Upper lobe of left lung (tissue), 6 donors: ENCODE results near the gene ANKRD42. TPM values are rescaled to one million over a fixed set of nuclear protein-coding genes. Genes with fewer than 3 reads are reported as not detected.
"Not testable (repeated sequence)": the region's sequence is repeated elsewhere in the genome, so short reads cannot be mapped to it uniquely, and the experiment has no call there.

Experiments used
- ATAC-seq, 2 donors: fragments of 200-7000 bp; cut with Tn5 transposase; one replicate each; pipeline ENCODE4 v1.9.1; 2022; ENCODE audit warnings: mild to moderate bottlenecking in 2 of 2, moderate library complexity in 2 of 2; ENCODE audit not compliant: low FRiP score in 2 of 2
- DNase-seq, 2 donors: peaks; one replicate each; pipeline ENCODE4 v3.0.0-alpha.2; 2019 to 2020
- H3K27ac ChIP-seq, 4 donors: fragments of 200-600 bp; sonication (generic); one replicate each; pipeline ENCODE4 v1.5.1; 2016 to 2019
- H3K27me3 ChIP-seq, 4 donors: fragments of 200-600 bp; sonication (generic); one replicate each; pipeline ENCODE4 v1.5.1; 2017 to 2019
- H3K36me3 ChIP-seq, 4 donors: fragments of 200-600 bp; sonication (generic); one replicate each; pipeline ENCODE4 v1.5.1; 2016 to 2019
- H3K4me1 ChIP-seq, 4 donors: fragments of 200-600 bp; sonication (generic); one replicate each; pipeline ENCODE4 v1.5.1; 2018 to 2019
- H3K4me3 ChIP-seq, 4 donors: fragments of 200-600 bp; sonication (generic); one replicate each; pipeline ENCODE4 v1.5.1; 2017 to 2019; ENCODE audit warnings: mild to moderate bottlenecking in 2 of 4, moderate library complexity in 1 of 4
- H3K9me3 ChIP-seq, 4 donors: fragments of 200-600 bp; sonication (generic); one replicate each; pipeline ENCODE4 v1.5.1; 2018 to 2019
- EP300 ChIP-seq, 4 donors: sonication (generic); formaldehyde crosslinking; IDR thresholded peaks; one replicate each; pipeline ENCODE4 v1.5.1; 2017; ENCODE audit warnings: antibody characterized with exemption in 4 of 4, control low read depth in 2 of 4
- POLR2A ChIP-seq, 4 donors: fragments of 450-650 bp; IDR thresholded peaks; one replicate each; pipeline ENCODE4 v1.5.1; 2016 to 2017; ENCODE audit warnings: antibody characterized with exemption in 4 of 4, mild to moderate bottlenecking in 2 of 4
- POLR2AphosphoS5 ChIP-seq, 2 donors: sonication (generic); formaldehyde crosslinking; IDR thresholded peaks; one replicate each; pipeline ENCODE4 v1.5.1; 2017; ENCODE audit warnings: antibody characterized with exemption in 2 of 2
- WGBS, 2 donors: methylation state at CpG; one replicate each; pipeline ENCODE4 v1.1.5; 2017 to 2018; 5-methylcytosine and 5-hydroxymethylcytosine counted together
- total RNA-seq, 6 donors: library from RNA; depleted of rRNA in 4 of 6; stranded (reverse); fragments of >200 nt in 4 of 6; gene quantifications; one replicate each; pipeline versions ENCODE4 v1.1.0 to v1.2.1, GENCODE V29; 2016 to 2021
- TF ChIP-seq, protein P1 (sequence below), 6 experiments: fragments of 450-650 bp in 4 of 6; fragments of 200-600 bp in 2 of 6; sonication (generic) in 2 of 6; IDR thresholded peaks; one replicate each; pipeline ENCODE4 v1.5.1; 2016 to 2019; ENCODE audit warnings: antibody characterized with exemption in 6 of 6
- donor health status: DM: no; HTN: no; CAD: no; lungs with moderate emphysema.
- donor health status: DM: no; HTN: yes; CAD: no; lungs with severe emphysema.

ANKRD42 gene
- total RNA-seq, 6 donors from 2014 or later, result 11.1 to 30.4 (median 15.4) TPM

DNA sequence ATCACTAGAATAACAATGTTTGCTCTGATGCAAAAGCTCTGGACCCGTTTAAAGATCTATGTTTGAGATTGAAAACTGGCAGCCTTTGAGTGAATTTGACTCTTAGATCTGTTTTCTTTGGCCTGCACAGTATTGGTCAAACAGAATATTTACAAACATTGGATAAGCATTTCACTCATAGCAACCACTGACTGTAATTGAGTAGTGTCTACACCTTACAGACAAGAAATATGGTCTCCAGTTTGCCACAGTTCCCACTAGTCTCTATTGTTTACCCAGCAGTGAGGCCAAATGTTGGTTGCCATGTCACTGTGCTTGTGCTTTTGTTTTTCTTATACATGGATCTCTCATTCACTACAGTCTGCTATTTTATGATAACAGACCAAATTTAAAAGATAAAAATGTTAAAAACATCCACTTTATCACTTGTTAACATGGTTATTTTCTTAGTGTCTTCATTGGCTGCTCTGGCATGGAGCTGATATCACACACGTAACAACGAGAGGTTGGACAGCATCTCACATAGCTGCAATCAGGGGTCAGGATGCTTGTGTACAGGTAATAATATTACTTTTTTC is 12.2 kb downstream of the ANKRD42 start:
- no peaks in the 10 kb centered on the region for H3K9me3 ChIP-seq
- no peak overlapping the region for H3K4me3 ChIP-seq
- 85 to 92% methylated on average over 3 of the region's 3 CpGs for WGBS, 2 donors
- DNase-seq (no peak), ATAC-seq (no peak)
- TF ChIP-seq, protein P1, sequence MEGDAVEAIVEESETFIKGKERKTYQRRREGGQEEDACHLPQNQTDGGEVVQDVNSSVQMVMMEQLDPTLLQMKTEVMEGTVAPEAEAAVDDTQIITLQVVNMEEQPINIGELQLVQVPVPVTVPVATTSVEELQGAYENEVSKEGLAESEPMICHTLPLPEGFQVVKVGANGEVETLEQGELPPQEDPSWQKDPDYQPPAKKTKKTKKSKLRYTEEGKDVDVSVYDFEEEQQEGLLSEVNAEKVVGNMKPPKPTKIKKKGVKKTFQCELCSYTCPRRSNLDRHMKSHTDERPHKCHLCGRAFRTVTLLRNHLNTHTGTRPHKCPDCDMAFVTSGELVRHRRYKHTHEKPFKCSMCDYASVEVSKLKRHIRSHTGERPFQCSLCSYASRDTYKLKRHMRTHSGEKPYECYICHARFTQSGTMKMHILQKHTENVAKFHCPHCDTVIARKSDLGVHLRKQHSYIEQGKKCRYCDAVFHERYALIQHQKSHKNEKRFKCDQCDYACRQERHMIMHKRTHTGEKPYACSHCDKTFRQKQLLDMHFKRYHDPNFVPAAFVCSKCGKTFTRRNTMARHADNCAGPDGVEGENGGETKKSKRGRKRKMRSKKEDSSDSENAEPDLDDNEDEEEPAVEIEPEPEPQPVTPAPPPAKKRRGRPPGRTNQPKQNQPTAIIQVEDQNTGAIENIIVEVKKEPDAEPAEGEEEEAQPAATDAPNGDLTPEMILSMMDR (IDR thresholded peaks at IDR 0.05), result no peak
- TF ChIP-seq EP300 (IDR thresholded peaks at IDR 0.05) (no peak), POLR2A (IDR thresholded peaks at IDR 0.05) (no peak), POLR2AphosphoS5 (IDR thresholded peaks at IDR 0.05) (no peak)
- H3K27me3 ChIP-seq, result no peaks in the 10 kb centered on the region
- no peaks in the 10 kb centered on the region for H3K4me1 ChIP-seq
- H3K27ac ChIP-seq, result no peak overlapping the region
- peaks cover 0 to 23% (median 6%) of the 10 kb centered on the region in 4 donors for H3K36me3 ChIP-seq

DNA sequence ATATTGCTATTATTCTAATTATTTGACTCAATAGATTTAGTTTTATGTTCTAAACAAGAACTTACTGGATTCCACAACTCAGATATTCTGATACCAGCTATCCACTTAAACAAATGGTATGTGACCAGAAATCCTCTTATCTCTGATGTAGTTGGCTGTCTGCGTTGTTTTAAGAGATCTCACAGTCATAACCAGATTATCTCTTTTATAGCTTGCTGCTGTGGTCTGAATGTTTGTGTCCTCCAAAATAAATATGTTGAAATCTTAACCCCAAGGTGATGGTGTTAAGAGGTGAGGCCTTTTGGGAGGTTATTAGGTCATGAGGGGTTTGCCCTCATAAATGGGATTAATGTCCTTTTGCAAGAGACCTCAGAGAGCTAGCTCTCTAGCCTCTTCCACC is 12.7 kb downstream of the ANKRD42 start:
- 77 to 91% methylated on average over 1 of the region's 1 CpG for WGBS, 2 donors

DNA sequence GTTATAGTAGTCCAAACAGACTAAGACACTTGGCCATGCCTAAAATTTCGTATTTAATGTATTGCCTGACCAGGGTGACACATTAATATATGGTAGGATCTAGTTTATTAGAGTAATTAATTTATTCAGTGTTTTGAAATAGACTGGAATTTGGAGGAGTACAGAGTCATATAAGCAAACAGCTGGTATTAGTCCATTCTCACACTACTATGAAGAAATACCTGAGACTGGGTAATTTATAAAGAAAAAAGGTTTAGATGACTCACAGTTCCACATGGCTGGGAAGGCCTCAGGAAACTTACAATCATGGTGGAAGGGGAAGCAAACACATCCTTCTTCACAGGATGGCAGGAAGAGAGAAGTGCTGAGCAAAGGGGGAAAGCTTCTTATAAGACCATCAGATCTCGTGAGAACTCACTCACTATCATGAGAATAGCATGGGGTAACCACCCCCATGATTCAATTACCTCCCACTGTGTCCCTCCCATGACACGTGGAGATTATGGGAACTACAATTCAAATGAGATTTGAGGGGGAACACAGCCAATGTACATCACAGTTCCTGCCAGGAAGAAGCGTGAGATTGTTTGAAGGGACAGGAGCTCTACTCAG is 13.4 kb downstream of the ANKRD42 start:
- H3K4me3 ChIP-seq, H3K9me3 ChIP-seq, H3K27me3 ChIP-seq, ATAC-seq, DNase-seq, H3K4me1 ChIP-seq, H3K27ac ChIP-seq: not testable (repeated sequence)
- peaks cover 0 to 27% (median 6%) of the 10 kb centered on the region in 4 donors for H3K36me3 ChIP-seq
- 63 to 71% methylated on average over 4 of the region's 4 CpGs for WGBS, 2 donors

More for the DNA sequence above, 12.7 kb downstream of the ANKRD42 start:
- no peak for DNase-seq
- ATAC-seq, result no peak
- Histone ChIP-seq H3K27me3 (no peaks in the 10 kb centered on the region), H3K9me3 (no peaks in the 10 kb centered on the region), H3K36me3 (peaks cover 0 to 24% (median 6%) of the 10 kb centered on the region in 4 donors), H3K4me3 (no peak overlapping the region), H3K27ac (no peak overlapping the region), H3K4me1 (no peaks in the 10 kb centered on the region)
- no peak for TF ChIP-seq POLR2AphosphoS5 (IDR thresholded peaks at IDR 0.05)
- no peak for TF ChIP-seq POLR2A (IDR thresholded peaks at IDR 0.05)
- TF ChIP-seq, protein P1 (IDR thresholded peaks at IDR 0.05), result no peak
- no peak for TF ChIP-seq EP300 (IDR thresholded peaks at IDR 0.05)

DNA sequence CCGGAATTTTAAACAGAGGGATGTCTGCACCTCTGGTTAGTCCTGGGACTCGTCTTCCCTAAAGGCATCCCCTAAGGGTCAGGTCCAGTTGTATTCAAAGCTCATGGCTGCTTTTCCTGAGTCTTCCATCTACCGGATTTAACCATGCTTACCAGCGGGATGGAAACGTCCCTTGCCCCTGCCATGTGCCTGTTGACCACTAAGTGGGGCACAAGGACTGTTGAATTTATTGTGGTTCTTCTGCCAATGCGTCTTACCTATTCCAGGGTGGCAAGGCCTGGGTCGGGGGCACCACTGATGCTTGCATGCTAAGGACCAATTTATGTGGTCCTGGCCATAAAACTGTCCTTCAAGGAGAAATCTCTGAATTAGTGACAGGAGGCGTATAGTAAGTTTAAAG is 25.6 kb downstream of the ANKRD42 start:
- Histone ChIP-seq H3K36me3 (peaks cover 0 to 3% (median 0%) of the 10 kb centered on the region in 4 donors), H3K4me1 (no peaks in the 10 kb centered on the region), H3K4me3 (no peak overlapping the region), H3K27me3 (no peaks in the 10 kb centered on the region), H3K27ac (no peak overlapping the region), H3K9me3 (no peaks in the 10 kb centered on the region)
- ATAC-seq (no peak), DNase-seq (no peak)
- 86% methylated on average over 7 to 8 of the region's 8 CpGs for WGBS, 2 donors
- no peak for TF ChIP-seq POLR2A (IDR thresholded peaks at IDR 0.05)
- TF ChIP-seq POLR2AphosphoS5 (IDR thresholded peaks at IDR 0.05), result no peak
- TF ChIP-seq, protein P1 (IDR thresholded peaks at IDR 0.05), result no peak
- no peak for TF ChIP-seq EP300 (IDR thresholded peaks at IDR 0.05)

DNA sequence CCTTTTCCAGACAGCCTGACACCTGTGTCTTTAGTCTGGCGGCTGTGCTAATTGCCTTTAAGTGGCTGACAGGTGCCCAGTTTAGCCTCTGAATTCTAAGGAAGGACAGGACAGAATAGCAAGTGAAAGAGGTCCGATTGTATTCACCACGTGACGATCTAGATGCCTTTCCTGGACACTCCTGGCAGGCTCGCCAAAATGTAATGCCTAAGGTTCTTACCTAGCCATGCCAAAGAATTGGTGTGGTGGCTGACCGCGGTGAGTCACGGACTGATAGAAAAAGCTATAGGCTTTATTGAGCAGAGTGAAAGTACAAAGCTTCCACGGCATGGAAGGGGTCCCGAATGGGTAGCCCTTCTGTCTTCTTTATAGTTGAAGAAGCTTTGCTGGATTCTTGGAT is 26.7 kb downstream of the ANKRD42 start:
- Histone ChIP-seq H3K4me1 (no peaks in the 10 kb centered on the region), H3K27me3 (no peaks in the 10 kb centered on the region), H3K27ac (no peak overlapping the region), H3K9me3 (no peaks in the 10 kb centered on the region), H3K36me3 (no peaks in the 10 kb centered on the region), H3K4me3 (no peak overlapping the region)
- 86 to 87% methylated on average over 10 of the region's 10 CpGs for WGBS, 2 donors
- TF ChIP-seq POLR2AphosphoS5 (IDR thresholded peaks at IDR 0.05), result no peak
- no peak for TF ChIP-seq EP300 (IDR thresholded peaks at IDR 0.05)
- TF ChIP-seq POLR2A (IDR thresholded peaks at IDR 0.05), result no peak
- TF ChIP-seq, protein P1 (IDR thresholded peaks at IDR 0.05), result no peak
- ATAC-seq (no peak), DNase-seq (no peak)
